Activated naive CD4-positive, alpha-beta T cell treated with anti-CD3 and anti-CD28 coated beads, Interleukin-2, amount 50 U/mL, for 72 hours (primary cell): ENCODE results near the gene TMEM238. TPM values are rescaled to one million over a fixed set of nuclear protein-coding genes. Genes with fewer than 3 reads are reported as not detected.

ENCODE experiments used
- ATAC-seq, 2 donors: fragments of 150-1000 bp; cut with Tn5 transposase; 2 replicates each; pipeline ENCODE4 v1.10.0; 2021; ENCODE audit warnings: mild to moderate bottlenecking in 2 of 2, moderate library complexity in 2 of 2
- DNase-seq, 2 donors: peaks; one replicate each; pipeline ENCODE4 v3.0.0; 2021 to 2022; ENCODE audit warnings: low spot score in 2 of 2
- H3K27ac Mint-ChIP-seq, 2 donors: one replicate each; pipeline ENCODE4 v1.8.0; 2022; ENCODE audit warnings: mild to moderate bottlenecking in 2 of 2, mixed read lengths in 2 of 2
- H3K36me3 Mint-ChIP-seq, 2 donors: one replicate each; pipeline ENCODE4 v1.8.0; 2022; ENCODE audit warnings: mixed read lengths in 2 of 2
- H3K9me3 Mint-ChIP-seq, 2 donors: one replicate each; pipeline ENCODE4 v1.8.0; 2022; ENCODE audit warnings: mixed read lengths in 2 of 2
- total RNA-seq, 2 donors: library from RNA; stranded (reverse); gene quantifications; one replicate each; pipeline ENCODE4 v1.2.3, GENCODE V29; 2022

Gene TMEM238
- total RNA-seq, 2 donors from 2014 or later: 4.5 to 7.8 TPM

- DNase-seq: no peak
- Mint-ChIP-seq H3K36me3 (peaks cover 34 to 55% of the 10 kb centered on the region in 2 donors), H3K9me3 (peaks cover 0 to 6% of the 10 kb centered on the region in 2 donors), H3K27ac (peak overlapping the region; percentile 96 to 100)
- ATAC-seq: no peak
These were observed 2.4 kb upstream of the TMEM238 start for GRCh38 chr19:55386493-55386971.

DNA sequence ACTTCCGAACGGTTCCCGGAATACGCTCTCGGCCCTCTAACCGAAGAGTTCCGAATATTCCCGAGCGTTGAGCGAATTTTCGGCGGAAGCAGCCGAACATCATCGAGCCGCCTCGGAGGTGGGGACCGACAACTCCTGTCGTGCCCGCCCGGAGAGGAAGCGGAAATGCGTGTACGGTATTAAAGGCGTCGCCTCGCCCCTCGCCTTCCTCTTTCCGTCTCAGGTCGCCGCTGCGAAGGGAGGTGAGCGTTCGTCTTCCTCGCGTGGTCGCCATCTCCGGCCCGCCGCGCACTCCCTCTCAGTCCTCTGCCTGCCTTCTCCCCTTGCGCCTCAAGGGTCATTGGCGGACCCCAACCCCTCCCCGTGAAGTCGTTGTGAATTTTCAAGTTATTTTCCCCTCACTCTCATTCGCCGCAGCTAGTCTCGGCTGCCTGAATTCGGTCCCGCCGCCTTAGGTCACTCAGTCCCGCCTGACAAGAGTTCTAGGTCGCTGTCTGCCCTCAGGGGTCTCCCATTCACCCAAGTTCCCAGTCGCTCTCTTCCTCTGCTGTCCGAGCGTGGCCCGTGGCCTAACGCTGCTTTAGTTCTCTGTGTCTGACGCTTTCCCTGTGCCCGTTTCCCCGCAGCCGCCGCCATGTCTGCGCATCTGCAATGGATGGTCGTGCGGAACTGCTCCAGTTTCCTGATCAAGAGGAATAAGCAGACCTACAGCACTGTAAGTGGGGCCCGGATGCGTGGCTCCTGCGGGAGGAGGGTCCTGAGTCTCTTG is 1.8 kb upstream of the TMEM238 start, which contains the start of gene RPL28:
Gene RPL28 (plus strand): TSS at position 209 of the 769 bp plus-strand sequence. CDS start 426 bp downstream, at position 635.
- ATAC-seq: peak; percentile 74 to 78
- DNase-seq: peak; percentile 98 to 99
- peaks cover 34 to 56% of the 10 kb centered on the region in 2 donors for H3K36me3 Mint-ChIP-seq

GRCh38 chr19:55384920-55385723 is 1.0 kb upstream of the TMEM238 start:
- ATAC-seq: peak; percentile 82 to 85
- peak overlapping the region; percentile 96 to 100 for H3K27ac Mint-ChIP-seq
- peaks cover 34 to 56% of the 10 kb centered on the region in 2 donors for H3K36me3 Mint-ChIP-seq
- H3K9me3 Mint-ChIP-seq: peaks cover 0 to 6% of the 10 kb centered on the region in 2 donors
- peak; percentile 91 to 97 for DNase-seq

More for the DNA sequence above, 1.8 kb upstream of the TMEM238 start, which contains the start of gene RPL28:
- Mint-ChIP-seq H3K9me3 (peaks cover 0 to 6% of the 10 kb centered on the region in 2 donors), H3K27ac (peak within 1 kb of the TSS; percentile 96 to 100)

DNA sequence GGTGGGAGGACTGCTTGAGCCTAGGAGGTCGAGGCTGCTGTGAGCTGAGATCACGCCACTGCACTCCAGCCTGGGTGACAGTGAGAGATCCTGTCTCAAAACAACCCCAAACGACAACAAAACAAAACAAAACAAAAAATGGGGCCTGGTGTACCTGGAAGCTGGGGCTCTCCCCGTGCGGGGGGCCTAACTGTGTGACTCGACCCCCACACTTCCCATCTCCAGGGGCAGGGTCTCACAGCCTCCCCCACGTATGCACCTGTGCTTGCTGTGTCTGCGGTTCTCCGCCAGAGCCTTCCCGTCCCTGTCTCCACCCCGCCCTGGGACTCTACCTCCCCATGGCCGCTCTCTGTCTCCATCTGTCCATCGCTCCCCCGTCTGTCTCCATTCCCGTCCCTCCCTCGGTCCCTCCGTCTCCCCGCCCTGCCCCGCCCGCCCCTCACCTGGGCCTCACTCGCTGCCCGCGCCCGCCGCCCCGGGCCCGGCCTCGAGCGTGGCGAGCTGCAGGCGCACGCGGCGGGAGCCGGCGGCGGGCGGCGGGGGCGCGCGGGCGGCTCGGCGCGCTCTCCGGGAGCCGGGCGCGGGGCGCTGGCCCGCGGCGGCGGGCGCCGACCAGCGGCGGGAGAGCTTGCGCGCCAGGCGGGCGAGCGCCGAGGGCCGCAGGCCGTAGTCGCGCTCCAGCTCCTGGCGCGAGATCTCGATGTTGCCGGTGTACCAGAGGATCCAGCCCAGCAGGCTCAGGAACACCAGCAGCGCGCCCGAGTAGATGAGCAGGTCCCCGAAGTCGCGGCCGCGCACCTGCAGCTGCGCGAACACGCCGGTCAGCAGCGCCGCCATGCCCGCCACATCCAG is 587 bp downstream of the TMEM238 start:
- H3K9me3 Mint-ChIP-seq: peaks cover 0 to 6% of the 10 kb centered on the region in 2 donors

GRCh38 chr19:55382522-55383054 is 1.5 kb downstream of the TMEM238 start:
- H3K27ac Mint-ChIP-seq: peak overlapping the region; percentile 85 to 96
- DNase-seq (no peak), ATAC-seq (no peak)
- peaks cover 0 to 6% of the 10 kb centered on the region in 2 donors for H3K9me3 Mint-ChIP-seq
- peaks cover 28 to 42% of the 10 kb centered on the region in 2 donors for H3K36me3 Mint-ChIP-seq

More for the DNA sequence above, 587 bp downstream of the TMEM238 start:
- peak in 1 of 2 donors; percentile 57 for DNase-seq
- ATAC-seq: peak; percentile 28 to 39
- Mint-ChIP-seq H3K36me3 (peaks cover 33 to 49% of the 10 kb centered on the region in 2 donors), H3K27ac (peak overlapping the region; percentile 85 to 96)

GRCh38 chr19:55382013-55382412 is 2.1 kb downstream of the TMEM238 start:
- peaks cover 0 to 6% of the 10 kb centered on the region in 2 donors for H3K9me3 Mint-ChIP-seq
- ATAC-seq (no peak), DNase-seq (no peak)
- no peak overlapping the region for H3K27ac Mint-ChIP-seq
- H3K36me3 Mint-ChIP-seq: peaks cover 23 to 36% of the 10 kb centered on the region in 2 donors

- peaks cover 0 to 21% of the 10 kb centered on the region in 2 donors for H3K36me3 Mint-ChIP-seq
- ATAC-seq (no peak), DNase-seq (no peak)
- H3K9me3 Mint-ChIP-seq: peaks cover 0 to 6% of the 10 kb centered on the region in 2 donors
- H3K27ac Mint-ChIP-seq: peak overlapping the region in 1 of 2 donors; percentile 22
These were observed 4.9 kb downstream of the TMEM238 start for GRCh38 chr19:55379174-55379573.

DNA sequence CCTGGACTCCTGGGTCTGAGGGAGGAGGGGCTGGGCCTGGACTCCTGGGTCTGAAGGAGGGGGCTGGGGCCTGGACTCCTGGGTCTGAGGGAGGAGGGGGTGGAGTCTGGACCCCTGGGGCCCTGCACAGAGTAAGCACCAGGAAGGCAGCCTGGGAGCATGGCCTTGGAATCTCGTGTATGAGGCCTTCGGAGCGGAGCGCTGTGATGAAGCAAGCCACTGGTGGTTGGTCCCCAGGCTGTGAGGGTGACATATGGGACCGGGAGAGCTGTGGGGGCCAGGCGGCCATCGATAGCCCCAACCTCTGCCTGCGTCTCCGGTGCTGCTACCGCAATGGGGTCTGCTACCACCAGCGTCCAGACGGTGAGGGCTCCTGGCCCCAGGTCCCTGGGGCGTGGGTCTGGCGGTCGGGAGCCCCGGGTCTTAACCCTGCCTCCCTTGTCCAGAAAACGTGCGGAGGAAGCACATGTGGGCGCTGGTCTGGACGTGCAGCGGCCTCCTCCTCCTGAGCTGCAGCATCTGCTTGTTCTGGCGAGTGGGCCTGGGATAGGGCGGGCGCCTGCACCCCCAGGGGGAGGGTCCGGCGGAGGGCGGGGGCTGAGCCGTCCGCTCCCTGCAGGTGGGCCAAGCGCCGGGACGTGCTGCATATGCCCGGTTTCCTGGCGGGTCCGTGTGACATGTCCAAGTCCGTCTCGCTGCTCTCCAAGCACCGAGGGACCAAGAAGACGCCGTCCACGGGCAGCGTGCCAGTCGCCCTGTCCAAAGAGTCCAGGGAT is 6.5 kb downstream of the TMEM238 start:
- no peak for ATAC-seq
- no peak for DNase-seq
- Mint-ChIP-seq H3K27ac (no peak overlapping the region), H3K9me3 (peaks cover 0 to 6% of the 10 kb centered on the region in 2 donors), H3K36me3 (peaks cover 0 to 12% of the 10 kb centered on the region in 2 donors)

DNA sequence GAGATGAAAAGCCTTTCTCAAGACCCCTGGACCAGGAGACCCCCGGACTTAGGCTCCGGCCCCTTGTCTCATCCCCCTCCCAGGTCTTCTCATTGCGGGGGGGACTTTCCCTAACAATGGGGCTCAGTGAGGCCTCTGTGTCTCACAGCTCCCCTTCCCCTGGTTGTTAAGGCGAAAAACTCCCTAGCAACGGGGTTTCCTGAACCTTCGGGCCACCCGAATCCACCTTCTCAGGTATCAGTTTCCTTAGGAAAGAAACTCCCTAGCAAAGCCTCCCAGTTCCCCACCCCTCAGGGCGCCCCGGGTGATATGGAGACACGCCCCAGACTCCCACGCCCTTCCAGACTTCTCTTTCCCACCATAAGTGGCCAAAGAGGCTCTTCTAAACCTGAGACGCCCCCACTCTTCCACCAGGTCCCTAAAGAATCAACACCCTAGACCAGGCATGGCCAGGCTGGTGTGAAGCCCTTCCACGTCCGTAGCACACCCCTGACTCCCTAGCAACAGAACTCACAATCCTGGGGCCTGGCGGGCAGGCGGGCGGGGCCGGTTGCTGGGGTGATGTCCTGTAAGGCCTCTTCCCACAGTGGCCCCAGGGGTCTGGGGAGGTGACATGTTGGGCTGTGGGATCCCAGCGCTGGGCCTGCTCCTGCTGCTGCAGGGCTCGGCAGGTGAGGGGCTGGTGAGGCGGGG is 7.7 kb downstream of the TMEM238 start, which contains the start of gene TMEM190:
Gene TMEM190 (plus strand): TSS at position 586 of the 693 bp plus-strand sequence. CDS start 28 bp downstream, at position 614.
- H3K9me3 Mint-ChIP-seq: no peaks in the 10 kb centered on the region
- DNase-seq (no peak), ATAC-seq (no peak)
- peaks cover 0 to under 1% of the 10 kb centered on the region in 2 donors for H3K36me3 Mint-ChIP-seq
- H3K27ac Mint-ChIP-seq: no peak within 1 kb of the TSS

DNA sequence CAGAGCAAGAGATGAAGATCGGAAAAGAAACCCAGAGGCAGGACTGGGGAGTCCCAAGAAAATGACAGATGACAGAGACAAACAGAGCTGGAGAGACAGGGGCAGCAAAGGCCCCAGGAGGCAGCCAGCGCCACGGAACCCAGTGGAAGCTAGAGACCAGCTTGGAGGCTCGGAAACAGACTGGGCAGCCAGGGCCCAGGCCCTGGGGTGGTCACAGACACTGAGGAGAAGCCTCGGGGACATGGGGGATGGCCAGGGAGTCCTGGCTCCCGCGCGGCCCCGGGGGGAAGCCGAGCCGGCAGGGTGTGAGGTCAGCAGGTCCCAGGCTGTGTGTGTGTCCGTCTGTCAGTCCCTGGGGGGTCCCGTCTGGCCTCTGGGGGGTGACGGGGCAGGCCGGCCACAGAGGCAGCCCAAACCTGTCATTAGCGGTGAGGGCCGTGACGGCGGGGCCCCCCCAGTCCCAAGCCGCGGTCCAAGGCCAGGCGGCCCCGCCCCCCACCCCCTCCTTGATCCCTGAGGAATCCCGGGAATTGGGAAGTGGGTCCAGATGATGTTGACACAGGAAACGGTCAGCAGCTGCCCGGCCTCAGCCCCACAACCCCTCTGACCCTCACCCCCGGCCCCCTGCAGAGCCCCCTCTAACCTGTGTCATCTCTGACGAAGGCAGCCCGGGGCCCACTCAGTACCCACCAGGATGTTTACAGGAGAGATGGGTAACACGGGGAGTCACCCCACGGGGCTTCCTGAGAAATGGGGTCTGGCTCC is 9.9 kb downstream of the TMEM238 start:
- DNase-seq (no peak), ATAC-seq (no peak)
- Mint-ChIP-seq H3K9me3 (no peaks in the 10 kb centered on the region), H3K27ac (no peak overlapping the region), H3K36me3 (no peaks in the 10 kb centered on the region)

DNA sequence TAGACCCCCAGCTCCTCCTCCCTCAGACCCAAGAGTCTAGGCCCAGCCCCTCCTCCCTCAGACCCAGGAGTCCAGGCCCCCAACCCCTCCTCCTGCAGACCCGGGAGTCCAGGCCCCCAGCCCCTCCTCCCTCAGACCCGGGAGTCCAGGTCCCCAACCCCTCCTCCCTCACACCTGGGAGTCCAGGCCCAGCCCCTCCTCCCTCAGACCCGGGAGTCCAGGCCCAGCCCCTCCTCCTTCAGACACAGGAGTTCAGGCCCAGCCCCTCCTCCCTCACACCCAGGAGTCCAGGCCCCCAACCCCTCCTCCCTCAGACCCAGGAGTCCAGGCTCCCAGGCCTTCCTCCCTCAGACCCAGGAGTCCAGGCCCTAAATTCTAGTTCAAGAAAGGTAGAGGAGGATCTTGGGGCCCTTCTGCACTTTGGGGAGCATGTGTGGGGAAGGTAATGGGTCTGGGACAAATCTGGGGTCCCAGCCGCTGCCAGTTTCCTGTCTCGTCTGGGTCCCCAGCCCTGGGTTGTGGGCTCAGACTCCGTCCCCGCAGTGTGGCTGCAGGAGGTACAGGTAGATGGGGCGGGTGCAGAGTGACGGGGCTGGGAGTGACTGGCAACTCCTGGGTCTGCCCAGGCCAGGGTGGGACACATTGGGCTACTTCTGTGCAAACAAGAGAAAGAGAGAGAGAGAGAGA is 10.6 kb downstream of the TMEM238 start:
- no peak overlapping the region for H3K27ac Mint-ChIP-seq
- no peaks in the 10 kb centered on the region for H3K9me3 Mint-ChIP-seq
- no peaks in the 10 kb centered on the region for H3K36me3 Mint-ChIP-seq
- ATAC-seq (no peak), DNase-seq (no peak)

GRCh38 chr19:55372316-55373081 is 11.6 kb downstream of the TMEM238 start:
- no peak overlapping the region for H3K27ac Mint-ChIP-seq
- no peaks in the 10 kb centered on the region for H3K9me3 Mint-ChIP-seq
- ATAC-seq (peak in 1 of 2 donors; percentile 15), DNase-seq (no peak)
- no peaks in the 10 kb centered on the region for H3K36me3 Mint-ChIP-seq
